Duodenal mucosa (tissue), 2 donors: ENCODE measurements around the gene METTL24.

Source experiments
- H3K27ac ChIP-seq: one replicate; pipeline ENCODE4 v1.7.0; 2013; ENCODE audit warnings: low read depth, low read length
- H3K27me3 ChIP-seq, 2 donors: one replicate each; pipeline ENCODE4 v1.7.0; 2013; ENCODE audit warnings: low read length in 2 of 2, control low read depth in 1 of 2; ENCODE audit not compliant: insufficient read depth in 2 of 2, control insufficient read depth in 1 of 2
- H3K36me3 ChIP-seq, 2 donors: one replicate each; pipeline ENCODE4 v1.7.0; 2013; ENCODE audit warnings: low read length in 2 of 2, control low read depth in 1 of 2; ENCODE audit not compliant: insufficient read depth in 2 of 2, control insufficient read depth in 1 of 2
- H3K4me1 ChIP-seq, 2 donors: one replicate each; pipeline ENCODE4 v1.7.0; 2013; ENCODE audit warnings: low read length in 2 of 2, control low read depth in 1 of 2; ENCODE audit not compliant: insufficient read depth in 2 of 2, control insufficient read depth in 1 of 2
- H3K4me3 ChIP-seq, 2 donors: one replicate each; pipeline ENCODE4 v1.7.0; 2013; ENCODE audit warnings: low read length in 2 of 2, low read depth in 1 of 2
- H3K9ac ChIP-seq, 2 donors: one replicate each; pipeline ENCODE4 v1.7.0; 2013; ENCODE audit warnings: low read length in 2 of 2, low read depth in 1 of 2
- H3K9me3 ChIP-seq, 2 donors: one replicate each; pipeline ENCODE4 v1.7.0; 2013; ENCODE audit warnings: low read length in 2 of 2, control low read depth in 1 of 2; ENCODE audit not compliant: control insufficient read depth in 1 of 2

The METTL24 gene

GRCh38 chr6:110221738-110222137 is 136.4 kb downstream of the METTL24 start:
- Histone ChIP-seq H3K27ac (no peak overlapping the region), H3K9ac (no peak overlapping the region), H3K27me3 (no peaks in the 10 kb centered on the region), H3K4me3 (no peak overlapping the region), H3K9me3 (no peaks in the 10 kb centered on the region), H3K36me3 (peaks cover 13 to 43% of the 10 kb centered on the region in 2 donors), H3K4me1 (no peaks in the 10 kb centered on the region)

GRCh38 chr6:110217266-110217665 is 140.9 kb downstream of the METTL24 start:
- no peak overlapping the region for H3K27ac ChIP-seq
- peaks cover 32 to 66% of the 10 kb centered on the region in 2 donors for H3K36me3 ChIP-seq
- H3K4me1 ChIP-seq: no peaks in the 10 kb centered on the region
- H3K4me3 ChIP-seq: no peak overlapping the region
- H3K9ac ChIP-seq: no peak overlapping the region
- no peaks in the 10 kb centered on the region for H3K27me3 ChIP-seq
- no peaks in the 10 kb centered on the region for H3K9me3 ChIP-seq

GRCh38 chr6:110216140-110216539 is 142.0 kb downstream of the METTL24 start:
- no peaks in the 10 kb centered on the region for H3K4me1 ChIP-seq
- no peak overlapping the region for H3K27ac ChIP-seq
- no peaks in the 10 kb centered on the region for H3K27me3 ChIP-seq
- no peak overlapping the region for H3K4me3 ChIP-seq
- H3K9me3 ChIP-seq: no peaks in the 10 kb centered on the region
- H3K36me3 ChIP-seq: peaks cover 35 to 70% of the 10 kb centered on the region in 2 donors
- no peak overlapping the region for H3K9ac ChIP-seq

- Histone ChIP-seq H3K27me3 (no peaks in the 10 kb centered on the region), H3K27ac (no peak overlapping the region), H3K36me3 (peaks cover 29 to 62% of the 10 kb centered on the region in 2 donors), H3K9ac (no peak overlapping the region), H3K9me3 (no peaks in the 10 kb centered on the region), H3K4me1 (no peaks in the 10 kb centered on the region), H3K4me3 (no peak overlapping the region)
Observed at GRCh38 chr6:110214338-110214737, 143.8 kb downstream of the METTL24 start.

GRCh38 chr6:110211753-110212152 is 146.4 kb downstream of the METTL24 start:
- Histone ChIP-seq H3K27me3 (no peaks in the 10 kb centered on the region), H3K4me3 (no peak overlapping the region), H3K36me3 (peaks cover 29 to 57% of the 10 kb centered on the region in 2 donors), H3K27ac (no peak overlapping the region), H3K9ac (no peak overlapping the region), H3K9me3 (no peaks in the 10 kb centered on the region), H3K4me1 (no peaks in the 10 kb centered on the region)

- no peak overlapping the region for H3K27ac ChIP-seq
- no peaks in the 10 kb centered on the region for H3K4me1 ChIP-seq
- H3K36me3 ChIP-seq: peaks cover 9 to 26% of the 10 kb centered on the region in 2 donors
- H3K9ac ChIP-seq: no peak overlapping the region
- H3K9me3 ChIP-seq: no peaks in the 10 kb centered on the region
- H3K27me3 ChIP-seq: no peaks in the 10 kb centered on the region
- no peak overlapping the region for H3K4me3 ChIP-seq
Observed at GRCh38 chr6:110207652-110208051, 150.5 kb downstream of the METTL24 start.

GRCh38 chr6:110201151-110201884 is 156.8 kb downstream of the METTL24 start:
- Histone ChIP-seq H3K27ac (no peak overlapping the region), H3K4me3 (no peak overlapping the region)

GRCh38 chr6:110198561-110198960 is 159.6 kb downstream of the METTL24 start:
- Histone ChIP-seq H3K9me3 (no peaks in the 10 kb centered on the region), H3K4me3 (no peak overlapping the region), H3K27ac (no peak overlapping the region), H3K4me1 (no peaks in the 10 kb centered on the region), H3K9ac (no peak overlapping the region), H3K36me3 (peaks cover 0 to 9% of the 10 kb centered on the region in 2 donors), H3K27me3 (no peaks in the 10 kb centered on the region)

More at GRCh38 chr6:110201151-110201884, 156.8 kb downstream of the METTL24 start:
- Histone ChIP-seq H3K9ac (no peak overlapping the region), H3K27me3 (no peaks in the 10 kb centered on the region), H3K36me3 (no peaks in the 10 kb centered on the region), H3K9me3 (no peaks in the 10 kb centered on the region), H3K4me1 (no peaks in the 10 kb centered on the region)

- H3K9ac ChIP-seq: no peak overlapping the region
- peaks cover 0 to 11% of the 10 kb centered on the region in 2 donors for H3K36me3 ChIP-seq
- H3K27me3 ChIP-seq: no peaks in the 10 kb centered on the region
- no peak overlapping the region for H3K27ac ChIP-seq
- no peak overlapping the region for H3K4me3 ChIP-seq
- H3K9me3 ChIP-seq: no peaks in the 10 kb centered on the region
- no peaks in the 10 kb centered on the region for H3K4me1 ChIP-seq
Observed at GRCh38 chr6:110196874-110197273, 161.3 kb downstream of the METTL24 start.

GRCh38 chr6:110195639-110196038 is 162.5 kb downstream of the METTL24 start:
- Histone ChIP-seq H3K4me1 (no peaks in the 10 kb centered on the region), H3K9ac (no peak overlapping the region), H3K36me3 (peaks cover 0 to 11% of the 10 kb centered on the region in 2 donors)

More at GRCh38 chr6:110195639-110196038, 162.5 kb downstream of the METTL24 start:
- H3K27me3 ChIP-seq: no peaks in the 10 kb centered on the region
- H3K27ac ChIP-seq: no peak overlapping the region
- no peak overlapping the region for H3K4me3 ChIP-seq
- no peaks in the 10 kb centered on the region for H3K9me3 ChIP-seq
